Activated CD8-positive, alpha-beta memory T cell treated with anti-CD3 and anti-CD28 coated beads, Interleukin-2, amount 50 U/mL, for 1 hour (primary cell): Measurements from ENCODE around the gene EGLN1.

Experiments
- DNase-seq: peaks from one replicate; pipeline ENCODE4 v3.0.0-alpha.2; 2020; ENCODE audit errors: extremely low read depth

Gene EGLN1

GRCh38 chr1:231397886-231398671 is 24.0 kb downstream of the EGLN1 start:
- no peak for DNase-seq

- no peak for DNase-seq
Measured at GRCh38 chr1:231396643-231397042, 25.4 kb downstream of the EGLN1 start.

- no peak for DNase-seq
Measured at GRCh38 chr1:231395998-231396390, 26.1 kb downstream of the EGLN1 start.

- no peak for DNase-seq
Measured at GRCh38 chr1:231395076-231395997, 26.8 kb downstream of the EGLN1 start.

GRCh38 chr1:231393668-231394067 is 28.4 kb downstream of the EGLN1 start:
- no peak for DNase-seq

GRCh38 chr1:231392389-231393131 is 29.5 kb downstream of the EGLN1 start:
- no peak for DNase-seq

- DNase-seq = no peak
Measured at GRCh38 chr1:231390071-231390470, 32.0 kb downstream of the EGLN1 start.

- no peak for DNase-seq
Measured at GRCh38 chr1:231387770-231388669, 34.1 kb downstream of the EGLN1 start.

- no peak for DNase-seq
Measured at GRCh38 chr1:231386466-231386865, 35.6 kb downstream of the EGLN1 start.

GRCh38 chr1:231385416-231385748 is 36.7 kb downstream of the EGLN1 start:
- DNase-seq = no peak

- no peak for DNase-seq
Measured at GRCh38 chr1:231384696-231385415, 37.2 kb downstream of the EGLN1 start.

- no peak for DNase-seq
Measured at GRCh38 chr1:231383159-231383860, 38.8 kb downstream of the EGLN1 start.

- DNase-seq = no peak
Measured at GRCh38 chr1:231382426-231382825, 39.7 kb downstream of the EGLN1 start.

- no peak for DNase-seq
Measured at GRCh38 chr1:231381729-231382128, 40.4 kb downstream of the EGLN1 start.

GRCh38 chr1:231376875-231377549 is 45.1 kb downstream of the EGLN1 start:
- no peak for DNase-seq

GRCh38 chr1:231376101-231376500 is 46.0 kb downstream of the EGLN1 start:
- no peak for DNase-seq

GRCh38 chr1:231374394-231374793 is 47.7 kb downstream of the EGLN1 start:
- DNase-seq = no peak

- DNase-seq = no peak
Measured at GRCh38 chr1:231372501-231372900, 49.6 kb downstream of the EGLN1 start.

GRCh38 chr1:231369282-231369681 is 52.8 kb downstream of the EGLN1 start:
- DNase-seq = no peak
